ENCODE data around the gene FOXI2. TPM values are rescaled to one million over a fixed set of nuclear protein-coding genes. Genes with fewer than 3 reads are reported as not detected.

The FOXI2 gene
- polyA plus RNA-seq, 1 donor from 2014 or later: not detected

DNA sequence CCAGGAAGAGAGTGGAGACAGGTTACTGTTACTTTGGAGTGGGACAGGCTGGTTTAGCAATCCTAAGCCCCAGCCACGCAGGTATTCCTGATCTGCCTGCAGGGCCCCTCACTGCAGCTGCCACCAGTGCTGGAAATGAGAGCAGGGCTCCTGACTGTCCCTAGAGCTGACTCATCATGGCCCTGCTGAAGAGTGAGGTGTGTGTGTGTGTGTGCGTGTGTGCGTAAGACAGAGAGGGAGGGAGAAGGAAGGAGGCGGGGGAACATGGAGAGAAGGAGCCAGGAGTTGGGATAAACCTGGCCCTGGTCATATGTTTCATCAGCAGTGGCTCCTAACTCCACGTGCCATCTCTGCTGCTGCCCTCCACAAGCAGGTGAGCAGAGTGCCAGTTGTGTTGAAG, 3.6 kb downstream of the FOXI2 start:
- H3K27me3 ChIP-seq (ENCODE audit: insufficient read depth, low read depth, low read length): peaks cover 41% of the 10 kb centered on the region
- no peak overlapping the region for H3K4me2 ChIP-seq (ENCODE audit: low read length)
- no peaks in the 10 kb centered on the region for H3F3A ChIP-seq (ENCODE audit: insufficient read depth, low read length, poor library complexity, severe bottlenecking)

DNA sequence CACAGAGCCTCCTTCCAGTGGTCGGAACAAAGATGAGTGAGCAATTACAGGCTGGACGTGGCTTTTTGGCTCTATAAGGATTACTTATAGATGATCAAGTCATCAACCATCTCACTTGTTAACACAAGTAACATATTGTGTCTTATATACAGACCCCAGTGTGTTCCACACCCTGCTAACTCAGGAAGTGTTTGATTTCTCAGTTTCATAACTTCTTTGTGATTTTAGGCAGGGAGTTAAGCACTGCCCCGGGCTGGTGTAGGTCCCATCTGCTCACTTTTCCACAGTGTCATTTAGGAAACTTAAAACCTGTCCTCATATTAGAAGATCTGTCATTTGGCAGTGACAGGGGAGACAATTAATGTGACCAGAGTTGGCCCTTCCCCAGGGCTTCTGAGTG, 6.2 kb downstream of the FOXI2 start:
- Histone ChIP-seq H3K9ac (ENCODE audit: low read length) (no peak overlapping the region), H3K4me2 (ENCODE audit: low read length) (no peak overlapping the region), H3K9me2 (ENCODE audit: insufficient read depth, low read length) (no peaks in the 10 kb centered on the region), H3K27me3 (ENCODE audit: insufficient read depth, low read depth, low read length) (peaks cover 15% of the 10 kb centered on the region), H3K4me3 (ENCODE audit: low read length) (no peak overlapping the region), H3K9me3 (ENCODE audit: low read length) (no peaks in the 10 kb centered on the region), H2AFZ (ENCODE audit: low read depth, low read length) (no peak overlapping the region), H3K36me3 (ENCODE audit: insufficient read depth, low read length) (no peaks in the 10 kb centered on the region), H3F3A (ENCODE audit: insufficient read depth, low read length, poor library complexity, severe bottlenecking) (no peaks in the 10 kb centered on the region), H4K20me1 (ENCODE audit: insufficient read depth) (no peaks in the 10 kb centered on the region), H3K79me2 (replicated peaks; ENCODE audit: insufficient read depth, low read length) (no peaks in the 10 kb centered on the region), H3K27ac (ENCODE audit: low read length) (no peak overlapping the region)
- no peak for TF ChIP-seq POLR2AphosphoS5 (IDR thresholded peaks at IDR 0.05)
- TF ChIP-seq, protein P1, sequence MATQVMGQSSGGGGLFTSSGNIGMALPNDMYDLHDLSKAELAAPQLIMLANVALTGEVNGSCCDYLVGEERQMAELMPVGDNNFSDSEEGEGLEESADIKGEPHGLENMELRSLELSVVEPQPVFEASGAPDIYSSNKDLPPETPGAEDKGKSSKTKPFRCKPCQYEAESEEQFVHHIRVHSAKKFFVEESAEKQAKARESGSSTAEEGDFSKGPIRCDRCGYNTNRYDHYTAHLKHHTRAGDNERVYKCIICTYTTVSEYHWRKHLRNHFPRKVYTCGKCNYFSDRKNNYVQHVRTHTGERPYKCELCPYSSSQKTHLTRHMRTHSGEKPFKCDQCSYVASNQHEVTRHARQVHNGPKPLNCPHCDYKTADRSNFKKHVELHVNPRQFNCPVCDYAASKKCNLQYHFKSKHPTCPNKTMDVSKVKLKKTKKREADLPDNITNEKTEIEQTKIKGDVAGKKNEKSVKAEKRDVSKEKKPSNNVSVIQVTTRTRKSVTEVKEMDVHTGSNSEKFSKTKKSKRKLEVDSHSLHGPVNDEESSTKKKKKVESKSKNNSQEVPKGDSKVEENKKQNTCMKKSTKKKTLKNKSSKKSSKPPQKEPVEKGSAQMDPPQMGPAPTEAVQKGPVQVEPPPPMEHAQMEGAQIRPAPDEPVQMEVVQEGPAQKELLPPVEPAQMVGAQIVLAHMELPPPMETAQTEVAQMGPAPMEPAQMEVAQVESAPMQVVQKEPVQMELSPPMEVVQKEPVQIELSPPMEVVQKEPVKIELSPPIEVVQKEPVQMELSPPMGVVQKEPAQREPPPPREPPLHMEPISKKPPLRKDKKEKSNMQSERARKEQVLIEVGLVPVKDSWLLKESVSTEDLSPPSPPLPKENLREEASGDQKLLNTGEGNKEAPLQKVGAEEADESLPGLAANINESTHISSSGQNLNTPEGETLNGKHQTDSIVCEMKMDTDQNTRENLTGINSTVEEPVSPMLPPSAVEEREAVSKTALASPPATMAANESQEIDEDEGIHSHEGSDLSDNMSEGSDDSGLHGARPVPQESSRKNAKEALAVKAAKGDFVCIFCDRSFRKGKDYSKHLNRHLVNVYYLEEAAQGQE (IDR thresholded peaks at IDR 0.05; ENCODE audit: borderline replicate concordance): no peak
- no peak for TF ChIP-seq EP300 (conservative IDR thresholded peaks at IDR 0.05; ENCODE audit: poor library complexity, severe bottlenecking)
- TF ChIP-seq TAF1 (IDR thresholded peaks at IDR 0.05; ENCODE audit: low read depth): no peak
- TF ChIP-seq MXI1 (conservative IDR thresholded peaks at IDR 0.05; ENCODE audit: poor library complexity, severe bottlenecking): no peak
- no peak for TF ChIP-seq RAD21 (conservative IDR thresholded peaks at IDR 0.05)
- no peak for TF ChIP-seq EZH2 (IDR thresholded peaks at IDR 0.05; ENCODE audit: borderline replicate concordance, insufficient read depth, low read length, poor library complexity, severe bottlenecking)
- TF ChIP-seq SMC3 (conservative IDR thresholded peaks at IDR 0.05; ENCODE audit: poor library complexity): no peak
- TF ChIP-seq, protein P2, sequence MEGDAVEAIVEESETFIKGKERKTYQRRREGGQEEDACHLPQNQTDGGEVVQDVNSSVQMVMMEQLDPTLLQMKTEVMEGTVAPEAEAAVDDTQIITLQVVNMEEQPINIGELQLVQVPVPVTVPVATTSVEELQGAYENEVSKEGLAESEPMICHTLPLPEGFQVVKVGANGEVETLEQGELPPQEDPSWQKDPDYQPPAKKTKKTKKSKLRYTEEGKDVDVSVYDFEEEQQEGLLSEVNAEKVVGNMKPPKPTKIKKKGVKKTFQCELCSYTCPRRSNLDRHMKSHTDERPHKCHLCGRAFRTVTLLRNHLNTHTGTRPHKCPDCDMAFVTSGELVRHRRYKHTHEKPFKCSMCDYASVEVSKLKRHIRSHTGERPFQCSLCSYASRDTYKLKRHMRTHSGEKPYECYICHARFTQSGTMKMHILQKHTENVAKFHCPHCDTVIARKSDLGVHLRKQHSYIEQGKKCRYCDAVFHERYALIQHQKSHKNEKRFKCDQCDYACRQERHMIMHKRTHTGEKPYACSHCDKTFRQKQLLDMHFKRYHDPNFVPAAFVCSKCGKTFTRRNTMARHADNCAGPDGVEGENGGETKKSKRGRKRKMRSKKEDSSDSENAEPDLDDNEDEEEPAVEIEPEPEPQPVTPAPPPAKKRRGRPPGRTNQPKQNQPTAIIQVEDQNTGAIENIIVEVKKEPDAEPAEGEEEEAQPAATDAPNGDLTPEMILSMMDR (IDR thresholded peaks at IDR 0.05; ENCODE audit: poor library complexity, severe bottlenecking): no peak

More for the DNA sequence above, 3.6 kb downstream of the FOXI2 start:
- Histone ChIP-seq H4K20me1 (ENCODE audit: insufficient read depth) (no peaks in the 10 kb centered on the region), H3K27ac (ENCODE audit: low read length) (no peak overlapping the region), H3K9ac (ENCODE audit: low read length) (no peak overlapping the region), H2AFZ (ENCODE audit: low read depth, low read length) (no peak overlapping the region), H3K36me3 (ENCODE audit: insufficient read depth, low read length) (no peaks in the 10 kb centered on the region), H3K9me2 (ENCODE audit: insufficient read depth, low read length) (no peaks in the 10 kb centered on the region), H3K9me3 (ENCODE audit: low read length) (peaks cover under 1% of the 10 kb centered on the region), H3K79me2 (replicated peaks; ENCODE audit: insufficient read depth, low read length) (no peaks in the 10 kb centered on the region), H3K4me3 (ENCODE audit: low read length) (no peak overlapping the region)
- TF ChIP-seq MXI1 (conservative IDR thresholded peaks at IDR 0.05; ENCODE audit: poor library complexity, severe bottlenecking) (no peak), POLR2AphosphoS5 (IDR thresholded peaks at IDR 0.05) (no peak), SMC3 (conservative IDR thresholded peaks at IDR 0.05; ENCODE audit: poor library complexity) (no peak), EZH2 (IDR thresholded peaks at IDR 0.05; ENCODE audit: borderline replicate concordance, insufficient read depth, low read length, poor library complexity, severe bottlenecking) (no peak), TAF1 (IDR thresholded peaks at IDR 0.05; ENCODE audit: low read depth) (no peak), RAD21 (conservative IDR thresholded peaks at IDR 0.05) (no peak), EP300 (conservative IDR thresholded peaks at IDR 0.05; ENCODE audit: poor library complexity, severe bottlenecking) (no peak)
- TF ChIP-seq, protein P1 (IDR thresholded peaks at IDR 0.05; ENCODE audit: borderline replicate concordance): no peak
- TF ChIP-seq, protein P2 (IDR thresholded peaks at IDR 0.05; ENCODE audit: poor library complexity, severe bottlenecking): no peak

Data from neural cell (in vitro differentiated cells).